ENCODE measurements around the gene CDH15. TPM values are rescaled to one million over a fixed set of nuclear protein-coding genes. Genes with fewer than 3 reads are reported as not detected.
A peak's percentile ranks its signal among the peaks of the same experiment; 100 is the strongest.

Gene CDH15
- total and polyA plus RNA-seq, 2 of the 13 experiments (the other 11 are each of a cell fraction or from before 2014, with no cell fraction given): 0.74 to 2.2 TPM

DNA sequence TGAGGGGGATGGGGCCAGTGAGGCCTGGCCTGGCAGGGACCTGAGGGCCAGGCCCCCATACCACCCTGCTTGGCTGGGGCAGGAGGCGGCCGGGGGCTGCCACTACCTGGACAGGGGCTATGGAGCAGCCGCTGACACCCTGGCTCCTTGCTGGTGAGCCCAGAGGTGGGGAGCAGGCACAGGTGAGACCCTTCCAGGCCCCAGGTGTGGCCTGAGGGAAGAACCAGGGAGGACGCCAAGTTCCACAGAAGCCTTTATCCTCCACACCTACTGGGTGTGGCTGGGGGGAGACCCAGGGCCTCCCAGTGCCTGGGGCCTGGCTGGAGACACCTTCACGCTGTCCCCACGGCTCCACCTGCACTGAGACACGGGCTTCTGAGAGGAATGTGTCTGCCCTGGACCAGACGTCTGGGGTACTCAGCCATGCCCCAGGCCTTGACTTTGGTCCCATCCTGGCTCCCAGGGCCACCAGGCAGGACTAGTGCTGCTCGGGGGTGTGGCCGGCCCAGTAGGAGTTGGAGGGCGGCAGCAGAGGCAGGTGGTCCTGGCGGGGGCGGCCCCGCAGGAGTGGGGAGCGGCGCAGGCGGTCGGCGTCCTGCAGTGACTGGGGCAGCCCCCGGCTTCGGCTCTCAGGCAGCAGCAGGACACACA is 24.1 kb downstream of the CDH15 start:
- FAIRE-seq (no peak), DNase-seq (ENCODE audit: low spot score) (no peak), ATAC-seq (no peak)
- TF ChIP-seq AGO2 (optimal IDR thresholded peaks at IDR 0.05; ENCODE audit: low read depth, low read length) (peak; percentile 90), RBFOX2 (IDR thresholded peaks at IDR 0.05; ENCODE audit: low read depth, low read length) (peak; percentile 75), ZNF451 (CRISPR knock-in tag; IDR thresholded peaks at IDR 0.05) (no peak), BCL6 (CRISPR knock-in tag; IDR thresholded peaks at IDR 0.05) (no peak), HNRNPLL (IDR thresholded peaks at IDR 0.05; ENCODE audit: low read depth, low read length, poor library complexity, severe bottlenecking) (peak; percentile 20), GABPA (IDR thresholded peaks at IDR 0.05; ENCODE audit: low read depth, low read length) (no peak), GABPA (CRISPR knock-in tag; IDR thresholded peaks at IDR 0.05; ENCODE audit: low read depth) (no peak), ZNF709 (CRISPR knock-in tag; IDR thresholded peaks at IDR 0.05) (no peak), DNMT3B (CRISPR knock-in tag; conservative IDR thresholded peaks at IDR 0.05) (no peak), ZFY (CRISPR knock-in tag; IDR thresholded peaks at IDR 0.05) (0 out of 2 replicates have a peak, but pooled peaks have one; percentile 15), ZNF768 (CRISPR knock-in tag; IDR thresholded peaks at IDR 0.05) (peak; percentile 6; the same call in 1 of the 2 replicates), NCOR1 (IDR thresholded peaks at IDR 0.05; ENCODE audit: borderline replicate concordance, low read length) (no peak), MAZ (IDR thresholded peaks at IDR 0.05; ENCODE audit: borderline replicate concordance, low read depth, low read length) (no peak), MAZ (CRISPR knock-in tag; IDR thresholded peaks at IDR 0.05; ENCODE audit: low read depth) (no peak)
- TF ChIP-seq, protein P1, sequence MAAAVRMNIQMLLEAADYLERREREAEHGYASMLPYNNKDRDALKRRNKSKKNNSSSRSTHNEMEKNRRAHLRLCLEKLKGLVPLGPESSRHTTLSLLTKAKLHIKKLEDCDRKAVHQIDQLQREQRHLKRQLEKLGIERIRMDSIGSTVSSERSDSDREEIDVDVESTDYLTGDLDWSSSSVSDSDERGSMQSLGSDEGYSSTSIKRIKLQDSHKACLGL (CRISPR knock-in tag; IDR thresholded peaks at IDR 0.05): 0 out of 2 replicates have a peak, but pooled peaks have one; percentile 21
- no peak overlapping the region for H3K4me2 ChIP-seq (ENCODE audit: low read depth, low read length)
- no peak overlapping the region for H3K9ac ChIP-seq (ENCODE audit: insufficient read depth, low read depth, low read length)
- in situ Hi-C loops (cut with HindIII; ENCODE audit: extremely low pct_ligation_motif_present, low pct_unique_long_range_greater_than_20kb): no loop called here
- H4K20me1 ChIP-seq (ENCODE audit: insufficient read depth, low read length): 0 out of 2 replicates have a peak, but pooled peaks cover 4% of the 10 kb centered on the region
- H3K36me3 ChIP-seq (replicated peaks in 1 of 2; ENCODE audit: control insufficient read depth in 1 of 2, insufficient read depth in 2 of 2, low read length in 2 of 2): peaks cover 0 to 3% of the 10 kb centered on the region in 2 experiments; a peak in 1 of 5 replicates
- H3K4me1 ChIP-seq (ENCODE audit: insufficient read depth, low read length): peaks cover 47% of the 10 kb centered on the region
- 94% methylated on average over 17 of the region's 21 CpGs for WGBS (ENCODE audit: low lambda C conversion rate)
- intact Hi-C loops (cut with micrococcal nuclease; ENCODE audit: unreplicated experiment): no loop called here
- H2AFZ ChIP-seq (ENCODE audit: low read length): no peak overlapping the region
- H3K27me3 ChIP-seq (ENCODE audit: control insufficient read depth in 1 of 2, insufficient read depth in 2 of 2, low read length in 2 of 2): no peaks in the 10 kb centered on the region; a peak in 2 of 5 replicates
- no peak overlapping the region for H3K4me3 ChIP-seq (replicated peaks in 1 of 3; ENCODE audit: insufficient read depth in 1 of 3, low read depth in 2 of 3, low read length in 3 of 3)
- H3K79me2 ChIP-seq (ENCODE audit: insufficient read depth, low read length): peaks cover 22% of the 10 kb centered on the region
- H3K9me3 ChIP-seq (ENCODE audit: low read length): no peaks in the 10 kb centered on the region
- CTCF ChIA-PET (ENCODE audit: low intra/inter-chr PET ratio, low total read pairs): no interaction called here
- BruUV-seq (replicated peaks): no TSS peak
- POLR2A ChIA-PET: no interaction called here
- no peak overlapping the region for H3K27ac ChIP-seq (ENCODE audit: extremely low read length, insufficient read depth, low read length)
